DMS114 treated with DMSO at 0.1 percent for 48 hours (cell line): ENCODE data around the gene KRT84.
"Not testable (repeated sequence)": the region's sequence is repeated elsewhere in the genome, so short reads cannot be mapped to it uniquely, and the experiment has no call there.

Experiments
- DNase-seq: peaks from one replicate; lab custom pipeline; 2025; ENCODE audit not compliant: unreplicated experiment; lab: John Stamatoyannopoulos, UW

The KRT84 gene

DNA sequence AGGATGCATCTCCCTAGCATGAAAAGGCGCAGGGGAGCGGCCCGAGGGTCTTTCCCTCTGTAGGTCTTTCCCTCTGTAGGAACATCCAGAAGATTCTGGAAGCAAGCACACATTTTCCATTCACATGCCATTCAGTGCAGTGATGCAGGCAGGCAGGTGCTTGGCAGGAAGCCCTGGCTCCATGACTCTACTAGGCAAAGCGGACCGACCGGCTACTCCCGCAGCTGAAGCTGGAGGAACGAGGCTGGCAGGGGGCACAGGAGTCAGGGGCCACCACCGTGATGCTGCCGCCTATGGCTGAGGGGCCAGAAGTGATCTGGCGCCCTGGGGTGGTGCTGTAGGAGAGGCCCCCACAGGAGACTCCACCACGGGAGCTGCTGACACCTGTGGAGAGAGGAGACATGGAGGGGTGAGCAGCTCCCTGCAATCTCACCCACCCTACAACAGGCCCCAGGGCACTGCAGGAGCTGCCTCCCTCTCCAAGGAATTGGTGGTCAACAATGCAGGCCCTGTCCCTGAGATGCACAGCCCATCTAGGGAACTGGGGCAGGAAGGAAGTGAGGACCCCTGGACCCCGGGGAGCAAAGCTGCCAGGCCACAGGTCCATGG lies 24.7 kb downstream of the KRT84 start:
- no peak for DNase-seq

GRCh38 chr12:52360106-52360662 lies 25.3 kb downstream of the KRT84 start:
- DNase-seq: no peak

DNA sequence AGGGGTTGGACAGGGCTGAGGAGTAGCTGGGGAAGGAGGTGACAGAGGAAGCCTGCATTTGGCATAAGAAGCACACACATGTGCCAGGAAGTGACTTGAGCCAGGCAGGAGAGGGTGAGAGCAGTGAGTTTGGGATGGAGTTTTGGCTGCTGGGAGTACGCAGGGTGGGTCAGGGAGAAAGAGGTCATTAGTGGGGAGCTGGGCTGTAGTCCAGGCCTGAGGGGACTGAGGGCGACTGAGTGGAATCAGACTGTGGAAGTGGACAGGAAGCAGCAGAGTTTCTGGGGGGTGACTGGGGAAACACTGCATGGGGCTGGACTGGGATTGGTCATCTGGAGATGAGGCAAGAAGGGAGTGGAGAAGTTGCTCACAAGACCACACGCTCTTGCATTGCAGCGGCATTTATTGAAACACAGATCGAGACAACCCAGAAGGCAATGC lies 25.8 kb downstream of the KRT84 start:
- DNase-seq: no peak

DNA sequence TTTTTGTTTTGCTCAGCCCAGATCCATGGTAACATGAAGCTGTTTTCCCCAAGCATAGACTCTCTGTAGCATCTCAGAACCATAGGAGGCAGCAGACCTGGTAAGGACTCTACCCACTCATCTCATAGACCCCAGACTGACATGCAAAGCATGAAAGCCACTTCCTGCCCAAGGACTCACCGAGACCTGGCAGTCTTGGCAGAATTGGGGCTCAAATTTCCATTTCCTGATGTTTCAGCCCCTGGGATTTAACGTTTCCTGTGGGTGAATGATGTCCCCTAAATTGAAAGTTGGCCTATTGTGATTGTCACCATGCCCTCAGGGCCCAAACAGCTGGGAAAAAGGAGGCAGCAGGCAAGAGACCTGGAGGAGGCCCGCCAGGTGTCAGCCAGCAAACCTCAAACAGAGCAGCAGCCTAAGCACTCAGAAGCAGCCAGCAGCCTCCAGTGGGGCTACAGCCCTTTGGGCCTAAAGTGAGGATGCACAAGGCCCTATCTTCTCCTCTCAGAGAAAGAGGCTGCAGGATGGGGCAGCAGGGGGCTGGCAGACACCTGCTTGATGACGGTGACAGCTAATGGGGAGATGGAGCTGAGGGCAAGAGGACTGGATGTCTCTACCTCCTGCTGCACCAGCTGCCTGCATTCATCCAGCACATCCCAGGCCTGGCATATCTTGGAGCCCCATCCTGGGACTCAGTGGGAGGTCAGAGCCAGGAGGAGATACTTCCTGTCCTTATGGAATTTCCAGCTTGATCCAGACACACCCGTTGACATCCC lies 26.7 kb downstream of the KRT84 start:
- DNase-seq: no peak

DNA sequence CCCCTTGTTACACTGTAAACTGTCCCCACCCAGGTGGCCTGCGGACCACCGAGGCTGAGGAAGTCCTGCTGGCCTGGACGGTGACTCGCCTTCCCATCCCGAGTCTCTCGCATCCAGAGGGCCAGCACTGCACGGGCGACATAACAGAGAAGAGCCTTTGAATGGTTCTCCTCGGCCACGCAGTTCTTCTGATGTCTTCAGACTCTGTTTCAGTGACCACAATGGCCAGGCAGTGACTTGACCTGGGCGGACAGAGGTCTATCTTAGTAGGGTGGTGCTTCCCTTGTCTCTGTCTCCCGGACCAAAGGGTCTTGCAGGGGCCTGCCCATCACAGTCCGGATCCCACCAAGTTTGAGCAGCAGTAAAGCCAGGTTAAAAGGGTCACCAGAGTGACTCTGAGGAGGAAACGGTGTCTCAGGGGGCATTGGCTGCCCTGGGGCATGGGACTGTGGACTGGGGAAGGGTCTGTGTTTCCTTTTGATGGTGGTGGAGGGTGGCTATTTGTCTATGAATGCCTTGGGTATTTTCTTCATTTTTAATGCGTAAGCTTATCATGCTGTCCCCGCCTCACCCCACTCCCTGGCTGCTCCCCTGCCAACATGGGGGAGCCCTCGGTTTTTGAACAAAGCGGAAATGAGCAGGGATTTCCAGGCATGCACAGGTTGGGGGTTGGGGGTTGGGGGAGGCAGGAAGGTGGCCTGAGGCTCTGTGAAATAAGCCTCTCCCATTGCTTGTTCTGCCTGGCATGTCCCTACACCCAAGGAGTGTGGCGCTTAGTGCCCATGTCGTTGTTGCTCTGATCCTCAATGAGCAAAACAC lies 28.5 kb downstream of the KRT84 start:
- DNase-seq: no peak

DNA sequence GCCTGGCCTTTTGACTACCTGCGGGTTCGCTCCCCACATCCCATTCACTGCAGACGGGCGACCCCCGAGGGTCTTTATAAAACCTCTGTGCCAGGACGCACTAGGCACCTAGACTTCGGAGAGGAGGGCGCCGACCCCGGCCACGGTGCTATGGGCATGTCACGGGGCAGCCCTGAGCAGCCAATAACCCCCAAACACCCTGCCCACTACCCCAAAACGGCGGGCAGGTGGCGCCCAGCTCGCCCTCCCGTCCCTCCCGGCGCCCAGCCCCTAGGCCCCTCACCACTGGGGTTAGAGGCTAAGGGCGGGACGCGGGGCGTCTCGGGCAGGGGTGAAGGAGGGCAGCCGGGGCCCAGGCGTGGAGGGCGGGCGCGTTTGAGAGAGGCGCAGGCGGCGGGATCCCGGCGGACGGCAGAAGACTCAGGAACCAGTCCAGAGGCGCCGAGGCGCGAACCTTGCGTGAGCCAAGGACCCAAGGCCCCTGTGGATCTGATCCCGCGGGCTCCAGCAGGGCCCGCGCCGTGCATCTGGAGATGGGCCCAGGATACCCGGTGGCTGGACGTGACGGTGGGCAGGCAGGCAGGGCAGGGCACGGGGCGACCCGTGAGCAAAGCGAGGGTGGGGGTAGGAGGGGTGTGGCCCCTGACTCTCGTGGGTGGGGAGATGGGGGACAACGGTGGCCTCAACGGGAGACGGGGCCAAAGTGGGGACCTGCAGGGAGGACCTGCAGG lies 29.3 kb downstream of the KRT84 start:
- no peak for DNase-seq

DNA sequence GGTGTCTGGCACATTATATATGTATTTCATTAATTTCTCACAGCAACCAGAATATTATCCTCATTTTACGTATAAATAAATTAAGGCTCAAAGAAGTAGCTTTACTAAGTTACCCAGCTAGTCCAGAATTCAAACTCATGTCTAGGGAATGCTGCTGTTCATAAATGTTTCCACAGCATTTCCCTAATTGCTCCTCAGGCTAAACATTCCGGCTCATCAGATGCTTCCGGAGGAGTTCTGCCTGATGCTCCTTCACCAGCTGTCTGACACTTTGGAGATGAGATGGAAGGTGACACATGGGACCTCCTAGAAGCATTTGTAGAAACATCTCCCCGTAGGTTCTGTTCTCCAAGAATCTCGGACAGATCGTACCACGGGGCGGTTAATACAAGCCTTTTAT lies 30.3 kb downstream of the KRT84 start:
- no peak for DNase-seq

GRCh38 chr12:52354200-52354599 lies 31.3 kb downstream of the KRT84 start:
- no peak for DNase-seq

DNA sequence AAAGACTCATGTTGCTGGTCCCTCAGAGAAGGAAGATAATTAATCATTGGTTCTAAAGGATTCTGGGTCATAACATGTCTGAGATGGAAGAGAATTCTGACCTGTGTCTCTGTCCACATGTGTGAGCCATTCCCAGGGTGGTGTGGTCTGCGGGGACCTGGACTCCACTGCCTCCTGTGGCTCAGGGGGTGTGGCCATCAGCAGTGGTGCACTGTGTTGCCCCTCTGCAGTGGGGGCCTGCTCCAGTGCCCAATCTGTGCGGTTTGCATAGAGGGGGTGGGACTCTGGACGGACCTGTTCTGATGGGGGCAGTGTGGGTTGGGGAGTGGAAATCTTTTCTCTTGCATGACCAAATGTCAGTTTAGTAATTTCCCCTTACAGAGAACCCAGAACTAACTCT lies 31.7 kb downstream of the KRT84 start:
- DNase-seq: no peak

GRCh38 chr12:52352951-52353350 lies 32.5 kb downstream of the KRT84 start:
- no peak for DNase-seq

DNA sequence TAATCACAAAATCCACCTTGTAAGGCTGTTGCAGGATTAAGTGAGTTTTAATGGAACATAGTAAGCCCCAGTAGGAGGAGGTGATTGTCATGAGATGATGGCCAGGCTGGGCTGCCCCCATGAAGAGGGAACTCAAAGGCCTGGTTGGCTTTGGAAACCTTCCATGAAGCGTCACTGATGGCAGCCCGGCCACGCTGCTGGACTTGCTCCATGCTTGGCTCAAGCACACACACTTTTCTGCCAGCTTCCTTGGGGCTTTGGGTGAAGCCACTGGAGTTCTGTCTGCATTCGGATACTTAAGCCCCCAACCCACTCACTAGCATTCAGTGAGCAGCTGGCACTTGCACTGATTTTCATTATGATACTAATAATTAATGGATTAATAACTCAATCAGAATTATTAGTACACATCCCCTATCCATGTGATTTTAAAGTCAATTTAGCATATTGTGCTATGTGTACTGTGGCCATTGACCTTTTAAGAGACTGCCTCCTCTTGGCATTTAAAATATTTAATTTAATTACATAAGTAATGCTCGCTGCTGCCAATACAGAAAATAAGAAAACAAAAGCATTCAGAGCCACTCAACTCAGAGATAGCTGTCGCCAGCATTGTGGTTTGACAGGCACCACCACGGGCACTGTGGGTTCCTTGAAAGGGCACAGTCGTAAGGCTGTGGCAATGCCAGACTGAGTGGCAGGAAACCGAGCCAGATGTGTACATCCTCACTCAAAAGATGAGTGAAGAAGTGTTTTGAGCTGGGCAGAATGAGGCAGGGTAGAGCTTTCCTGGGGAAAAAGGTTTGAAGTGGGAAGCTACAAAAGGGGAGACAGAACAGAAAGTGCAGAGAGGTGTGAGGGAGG lies 34.0 kb downstream of the KRT84 start:
- no peak for DNase-seq

DNA sequence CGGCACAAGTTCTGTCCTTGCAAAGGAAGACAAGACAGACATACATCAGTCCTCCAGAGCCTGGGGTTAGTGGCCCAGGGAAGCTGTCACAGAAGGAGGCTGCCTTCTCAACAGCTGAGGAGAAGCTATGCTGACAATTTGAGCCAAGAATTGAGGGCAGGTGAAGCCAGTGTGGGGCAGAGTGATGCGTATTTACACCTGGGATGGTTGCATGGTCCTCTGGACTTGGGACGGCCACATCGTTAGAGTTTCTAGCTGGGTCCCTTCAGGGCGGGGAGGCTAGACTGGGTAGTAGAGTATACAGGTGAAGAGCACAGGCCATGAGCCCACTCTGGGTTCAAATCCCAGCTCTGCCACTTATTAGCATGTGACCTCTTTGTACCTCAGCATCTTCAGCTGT lies 34.7 kb downstream of the KRT84 start:
- no peak for DNase-seq

GRCh38 chr12:52350021-52350620 lies 35.3 kb downstream of the KRT84 start:
- DNase-seq: no peak

GRCh38 chr12:52349196-52349595 lies 36.3 kb downstream of the KRT84 start:
- DNase-seq: no peak

DNA sequence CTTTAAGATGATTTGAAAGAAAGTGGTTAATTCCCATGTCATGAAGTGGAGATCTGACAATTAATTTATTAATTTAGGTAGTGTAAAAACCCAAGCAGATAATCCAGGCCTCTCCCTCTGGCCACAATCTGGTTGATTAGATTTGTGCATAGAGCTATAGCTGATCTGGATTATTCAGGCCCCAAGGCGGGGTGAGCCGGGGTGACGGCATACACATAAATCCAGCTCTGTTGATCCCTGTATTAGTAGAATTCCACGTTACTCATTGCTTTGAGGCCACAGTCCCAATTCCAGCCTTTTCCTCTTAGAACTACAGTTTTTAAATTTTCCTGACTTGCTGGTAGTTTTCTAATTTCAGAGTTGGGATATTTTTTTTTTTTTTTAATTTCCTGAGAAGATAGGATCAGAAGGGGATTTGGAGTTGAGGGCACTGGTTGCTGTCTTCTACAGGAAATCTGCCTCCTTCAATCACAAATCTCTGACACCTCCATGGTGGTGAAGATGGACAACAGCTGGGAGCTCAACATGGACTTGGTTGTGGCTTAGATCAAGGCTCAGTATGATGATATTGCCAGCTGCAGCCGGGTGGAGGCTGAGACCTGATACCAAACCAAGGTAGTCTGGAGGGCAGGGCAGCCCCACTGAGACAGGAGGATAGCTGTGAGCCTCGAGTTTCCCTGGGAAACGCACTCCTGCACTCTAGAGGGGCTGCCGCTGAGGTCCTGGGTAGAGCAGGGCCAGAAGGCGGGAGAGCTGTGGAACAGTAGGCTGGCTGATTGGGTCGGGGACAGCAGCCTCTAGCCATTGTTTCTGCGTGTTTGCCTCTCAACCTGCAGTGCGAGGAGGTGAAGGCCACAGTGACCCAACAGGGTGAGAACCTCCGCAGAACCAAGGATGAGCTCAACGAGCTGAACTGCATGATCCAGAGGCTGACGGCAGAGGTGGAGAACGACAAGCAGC lies 37.6 kb downstream of the KRT84 start:
- DNase-seq: no peak

DNA sequence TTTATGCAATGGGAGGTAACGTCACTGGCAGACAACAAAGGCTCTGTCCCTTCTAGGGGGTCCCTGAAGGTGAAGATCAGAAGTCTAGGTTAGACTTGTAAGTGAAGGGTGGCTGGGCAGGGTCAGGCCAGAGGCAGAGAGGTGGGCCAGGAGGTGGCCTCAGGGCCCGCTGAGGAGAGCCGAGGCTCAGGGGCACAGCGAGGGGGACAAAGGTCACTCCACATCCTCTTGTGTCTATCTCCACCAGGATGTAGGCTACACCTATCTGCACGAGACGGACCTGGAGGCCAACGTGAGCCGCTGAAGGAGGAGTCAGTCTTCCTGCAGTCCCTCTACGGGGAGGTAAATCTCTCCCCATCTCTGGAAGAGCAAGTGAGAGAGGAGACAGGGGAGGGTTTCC lies 38.4 kb downstream of the KRT84 start:
- DNase-seq: no peak

- DNase-seq: no peak
Observed at GRCh38 chr12:52346593-52346992, 38.9 kb downstream of the KRT84 start.

GRCh38 chr12:52345041-52345440 lies 40.4 kb downstream of the KRT84 start:
- not testable (repeated sequence) for DNase-seq
